ENCODE data around the gene SYNGAP1. TPM values are rescaled to one million over a fixed set of nuclear protein-coding genes. Genes with fewer than 3 reads are reported as not detected.

The SYNGAP1 gene
- total RNA-seq, 4 donors from 2014 or later: 6.2 to 7.3 (median 7.1) TPM

DNA sequence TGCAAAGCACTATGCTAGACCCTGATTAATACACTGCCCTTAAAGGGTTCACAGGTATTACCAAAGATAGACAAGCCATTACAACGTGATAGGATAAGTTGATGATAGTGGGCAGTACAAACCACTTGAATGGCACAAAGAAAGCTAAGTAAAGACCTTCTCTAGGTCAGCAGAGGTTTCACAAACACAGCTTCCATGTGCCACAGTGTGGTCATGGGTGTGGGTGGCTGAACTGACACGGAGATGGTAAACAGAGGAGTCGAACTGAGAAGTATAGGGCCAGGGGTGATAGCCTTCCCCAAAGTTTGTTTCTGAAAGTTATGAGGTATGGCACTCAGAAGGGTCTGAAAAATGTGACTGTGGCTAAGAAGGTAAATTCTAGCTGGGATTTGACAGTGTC, 38.8 kb downstream of the SYNGAP1 start:
- TF ChIP-seq, protein P1, sequence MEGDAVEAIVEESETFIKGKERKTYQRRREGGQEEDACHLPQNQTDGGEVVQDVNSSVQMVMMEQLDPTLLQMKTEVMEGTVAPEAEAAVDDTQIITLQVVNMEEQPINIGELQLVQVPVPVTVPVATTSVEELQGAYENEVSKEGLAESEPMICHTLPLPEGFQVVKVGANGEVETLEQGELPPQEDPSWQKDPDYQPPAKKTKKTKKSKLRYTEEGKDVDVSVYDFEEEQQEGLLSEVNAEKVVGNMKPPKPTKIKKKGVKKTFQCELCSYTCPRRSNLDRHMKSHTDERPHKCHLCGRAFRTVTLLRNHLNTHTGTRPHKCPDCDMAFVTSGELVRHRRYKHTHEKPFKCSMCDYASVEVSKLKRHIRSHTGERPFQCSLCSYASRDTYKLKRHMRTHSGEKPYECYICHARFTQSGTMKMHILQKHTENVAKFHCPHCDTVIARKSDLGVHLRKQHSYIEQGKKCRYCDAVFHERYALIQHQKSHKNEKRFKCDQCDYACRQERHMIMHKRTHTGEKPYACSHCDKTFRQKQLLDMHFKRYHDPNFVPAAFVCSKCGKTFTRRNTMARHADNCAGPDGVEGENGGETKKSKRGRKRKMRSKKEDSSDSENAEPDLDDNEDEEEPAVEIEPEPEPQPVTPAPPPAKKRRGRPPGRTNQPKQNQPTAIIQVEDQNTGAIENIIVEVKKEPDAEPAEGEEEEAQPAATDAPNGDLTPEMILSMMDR (IDR thresholded peaks at IDR 0.05; ENCODE audit: low read depth): no peak

DNA sequence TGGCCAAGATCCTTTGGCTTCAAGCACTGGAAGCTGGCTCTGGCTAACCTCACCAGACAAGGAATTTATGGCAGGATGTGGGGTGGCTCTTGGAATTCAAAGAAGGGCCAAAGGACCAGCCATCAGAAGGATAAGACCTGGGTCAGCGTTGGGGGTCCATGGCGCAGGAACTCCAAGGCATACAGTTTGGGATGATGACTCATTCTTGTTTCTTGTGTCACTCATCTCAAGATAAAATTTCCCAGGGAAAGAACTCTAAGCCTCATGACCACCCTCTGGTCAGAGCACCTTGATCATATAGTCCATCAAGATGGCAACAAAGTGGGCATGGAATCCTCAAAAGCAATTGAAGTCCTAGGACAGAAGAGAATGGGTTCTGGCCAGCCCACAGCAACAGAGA, 39.4 kb downstream of the SYNGAP1 start:
- TF ChIP-seq, protein P1 (IDR thresholded peaks at IDR 0.05; ENCODE audit: low read depth): no peak

DNA sequence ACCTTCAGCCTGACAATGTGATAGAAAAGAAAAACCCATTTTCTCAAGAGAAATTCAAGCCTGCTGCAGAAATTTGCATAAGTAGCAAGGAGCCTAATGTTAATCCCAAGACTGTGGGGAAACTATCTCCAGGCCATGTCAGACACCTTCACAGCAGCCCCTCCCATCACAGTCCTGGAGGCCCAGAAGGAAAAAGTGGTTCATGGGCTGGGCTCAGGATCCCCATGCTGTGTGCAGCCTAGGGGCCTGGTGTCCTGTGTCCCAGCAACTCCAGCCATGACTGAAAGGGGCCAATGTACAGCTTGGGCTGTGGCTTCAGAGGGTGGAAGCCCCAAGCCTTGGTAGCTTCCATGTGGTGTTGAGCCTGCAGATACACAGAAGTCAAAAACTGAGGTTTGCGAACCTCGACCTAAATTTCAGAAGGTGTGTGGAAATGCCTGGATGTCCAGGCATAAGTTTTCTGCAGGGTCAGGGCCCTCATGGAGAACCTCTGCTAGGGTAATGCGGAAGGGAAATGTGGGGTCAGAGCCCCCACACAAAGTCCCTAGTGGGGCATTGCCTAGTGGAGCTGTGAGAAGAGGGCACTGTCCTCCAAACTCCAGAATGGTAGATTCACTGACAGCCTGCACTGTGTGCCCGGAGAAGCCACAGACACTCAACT, 46.3 kb downstream of the SYNGAP1 start:
- TF ChIP-seq, protein P1 (IDR thresholded peaks at IDR 0.05; ENCODE audit: low read depth): no peak

DNA sequence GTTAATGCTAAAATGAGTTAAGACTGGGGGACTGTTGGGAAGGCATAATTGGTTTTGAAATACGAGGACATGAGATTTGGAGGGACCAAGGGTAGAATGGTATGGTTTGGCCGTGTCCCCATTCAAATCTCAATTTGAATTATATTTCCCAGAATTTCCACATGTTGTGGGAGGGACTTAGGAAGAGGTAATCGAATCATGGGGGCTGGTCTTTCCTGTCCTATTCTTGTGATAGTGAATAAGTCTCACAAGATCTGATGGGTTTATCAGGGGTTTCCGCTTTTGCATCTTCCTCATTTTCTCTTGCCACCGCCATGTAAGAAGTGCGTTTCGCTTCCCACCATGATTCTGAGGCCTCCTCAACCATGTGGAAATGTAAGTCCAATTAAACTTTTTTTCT, 47.2 kb downstream of the SYNGAP1 start:
- TF ChIP-seq, protein P1 (IDR thresholded peaks at IDR 0.05; ENCODE audit: low read depth): no peak

DNA sequence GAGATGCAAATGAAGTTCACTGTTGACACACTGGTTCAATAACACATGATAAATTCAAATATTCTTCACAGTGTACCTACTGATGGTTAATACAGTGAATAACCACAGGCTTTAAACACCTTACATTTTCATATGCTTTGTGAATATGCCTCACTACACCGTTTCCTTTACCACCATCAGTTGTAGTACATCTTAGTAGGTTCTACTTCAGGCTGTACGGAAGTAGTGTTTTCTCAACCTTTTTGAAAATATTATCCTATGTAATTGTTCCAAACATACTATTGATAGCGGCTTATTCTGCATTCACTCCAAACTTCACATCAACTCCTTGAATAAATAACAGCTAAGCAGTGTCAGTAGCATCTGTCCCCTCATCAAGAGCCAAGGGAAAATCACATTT, 49.8 kb downstream of the SYNGAP1 start:
- TF ChIP-seq, protein P1 (IDR thresholded peaks at IDR 0.05; ENCODE audit: low read depth): no peak

DNA sequence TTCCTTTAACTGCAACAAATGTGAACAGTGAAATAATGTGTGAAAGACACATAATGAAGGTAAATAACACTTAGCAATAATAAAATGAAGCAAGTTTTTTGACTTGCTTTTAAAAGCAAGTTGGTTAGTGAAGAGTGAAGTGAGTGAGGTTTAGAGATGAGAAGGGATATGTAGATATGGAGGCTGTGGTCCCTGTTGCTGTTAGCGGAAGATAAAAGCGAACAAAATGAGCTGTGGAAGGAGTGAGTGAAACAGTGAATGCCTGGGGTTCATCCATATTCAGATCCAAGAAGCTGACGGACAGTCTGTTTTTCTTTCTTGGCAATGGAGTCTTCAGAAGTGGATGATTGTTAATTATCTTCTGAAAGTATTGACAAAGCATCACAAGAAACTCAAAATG, 58.0 kb downstream of the SYNGAP1 start:
- TF ChIP-seq, protein P1 (IDR thresholded peaks at IDR 0.05; ENCODE audit: low read depth): no peak

DNA sequence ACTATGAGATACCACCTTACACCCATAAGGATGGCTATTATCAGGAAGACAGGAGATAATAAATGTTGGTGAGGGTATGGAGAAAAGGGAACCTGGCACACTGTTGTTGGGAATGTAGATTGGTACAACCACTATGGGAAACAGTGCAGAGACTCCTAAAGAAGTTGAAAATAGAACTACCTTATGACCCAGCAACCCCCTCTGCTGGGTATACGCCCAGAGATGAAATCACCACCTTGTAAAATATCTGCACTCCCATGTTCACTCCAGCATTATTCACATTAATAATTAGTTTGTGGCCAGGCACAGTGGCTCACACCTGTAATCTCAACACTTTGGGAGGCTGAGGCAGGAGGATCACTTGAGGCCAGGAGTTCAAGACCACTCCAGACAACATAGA, 61.3 kb downstream of the SYNGAP1 start:
- TF ChIP-seq, protein P1 (IDR thresholded peaks at IDR 0.05; ENCODE audit: low read depth): no peak

All from subcutaneous adipose tissue (tissue), 4 donors.